Ovary (tissue), 9 donors: ENCODE measurements around the gene RYR2. TPM values are rescaled to one million over a fixed set of nuclear protein-coding genes. Genes with fewer than 3 reads are reported as not detected.

Experiments used
- DNase-seq, 5 donors: peaks; one replicate each; pipeline ENCODE4 v3.0.0-alpha.2; 2019 to 2020
- H3K27ac ChIP-seq, 2 donors: fragments of 200-600 bp; one replicate each; pipeline versions ENCODE4 v1.5.1 to v1.8.0; 2019 to 2022
- H3K27me3 ChIP-seq: fragments of 200-600 bp; one replicate; pipeline ENCODE4 v1.8.0; 2022
- H3K36me3 ChIP-seq: fragments of 200-600 bp; sonication (generic); one replicate; pipeline ENCODE4 v1.5.1; 2019
- H3K4me1 ChIP-seq: one replicate; pipeline ENCODE4 v1.8.1; 2013; ENCODE audit warnings: mild to moderate bottlenecking, moderate library complexity; ENCODE audit not compliant: insufficient read depth
- H3K4me3 ChIP-seq: fragments of 200-600 bp; sonication (generic); one replicate; pipeline ENCODE4 v1.5.1; 2017
- H3K9me3 ChIP-seq, 2 donors: fragments of 200-600 bp in 1 of 2; sonication (generic) in 1 of 2; one replicate each; pipeline versions ENCODE4 v1.5.1 to v1.8.1; 2013 to 2019; ENCODE audit warnings: mild to moderate bottlenecking in 1 of 2, moderate library complexity in 1 of 2
- CTCF ChIP-seq, 3 donors: fragments of 450-650 bp in 2 of 3; fragments of 200-600 bp in 1 of 3; IDR thresholded peaks; one replicate each; pipeline versions ENCODE4 v1.5.1 to v1.8.0; 2016 to 2022; ENCODE audit warnings: antibody characterized with exemption in 3 of 3, mild to moderate bottlenecking in 1 of 3
- EP300 ChIP-seq: sonication (generic); formaldehyde crosslinking; IDR thresholded peaks from one replicate; pipeline ENCODE4 v1.6.1; 2017; ENCODE audit warnings: antibody characterized with exemption
- POLR2A ChIP-seq: fragments of 450-650 bp; IDR thresholded peaks from one replicate; pipeline ENCODE4 v1.6.1; 2017; ENCODE audit warnings: antibody characterized with exemption, mild to moderate bottlenecking, moderate library complexity
- WGBS, 3 donors: extraction: QIAGEN DNeasy Blood & Tissue Kit in 1 of 3; methylation state at CpG; one replicate each; pipeline versions ENCODE4 v1.1.5 to v1.1.7; 2013 to 2017; 5-methylcytosine and 5-hydroxymethylcytosine counted together
- intact Hi-C, 4 donors: fragments of 100-400 bp; cut with DNase I; formaldehyde crosslinking; loops; one replicate each; pipeline versions ENCODE4 v1.11.0 to v1.15.1; 2022 to 2023
- polyA plus RNA-seq, 2 donors: library from polyadenylated mRNA; stranded (reverse); fragments of 200-250 nt in 1 of 2; fragments of 350-450 nt in 1 of 2; fragmentation: Illumina TruSeq in 1 of 2; extraction: RNeasy Lipid Tissue Mini Kit (QIAGEN cat#74804) in 1 of 2; gene quantifications; one replicate each; pipeline ENCODE4 v1.2.3, GENCODE V29; 2013 to 2014
- total RNA-seq, 7 donors: library from RNA; depleted of rRNA in 2 of 7; stranded (reverse); fragments of >200 nt in 2 of 7; fragmentation: NEBNext Ultra II Directional in 3 of 7; extraction: Animal tissue kit (Norgen Biotek cat#: 25700) in 3 of 7; gene quantifications; one replicate each; pipeline versions ENCODE4 v1.1.0 to v1.2.4, GENCODE V29; 2016 to 2023
- donor health status: DM: no; HTN: no; CAD: no; lungs with moderate emphysema.
- donor health status: DM: no; HTN: no; CAD: no.
- donor health status: Bipolar disorder and iron deficiency.
- donor health status: DM: yes; HTN: yes; CAD: no.
- donor health status: DM: no; HTN: no; CAD: no.
- donor health status: DM: yes; HTN: yes; CAD: no.

RYR2 gene
- total and polyA plus RNA-seq, 9 donors: 3.0 to 13.8 (median 5.4) TPM

GRCh38 chr1:237470712-237471338, 428.8 kb downstream of the RYR2 start:
- Histone ChIP-seq H3K27me3 (no peaks in the 10 kb centered on the region), H3K36me3 (no peaks in the 10 kb centered on the region), H3K4me3 (no peak overlapping the region), H3K27ac (no peak overlapping the region), H3K9me3 (no peaks in the 10 kb centered on the region), H3K4me1 (no peaks in the 10 kb centered on the region)
- intact Hi-C loops: no loop called here
- WGBS, 3 donors: 77 to 82% (median 82%) methylated on average over 7 of the region's 7 CpGs
- TF ChIP-seq POLR2A (no peak), EP300 (no peak), CTCF (IDR thresholded peaks at IDR 0.05) (no peak)
- DNase-seq: no peak

- Histone ChIP-seq H3K36me3 (no peaks in the 10 kb centered on the region), H3K9me3 (no peaks in the 10 kb centered on the region), H3K27me3 (no peaks in the 10 kb centered on the region), H3K27ac (no peak overlapping the region), H3K4me1 (no peaks in the 10 kb centered on the region), H3K4me3 (no peak overlapping the region)
- 33 to 52% (median 34%) methylated on average over 1 of the region's 1 CpG for WGBS, 3 donors
- intact Hi-C loops: no loop called here
- DNase-seq: no peak
- TF ChIP-seq EP300 (no peak), POLR2A (no peak), CTCF (IDR thresholded peaks at IDR 0.05) (no peak)
Observed at GRCh38 chr1:237471377-237471776, 429.4 kb downstream of the RYR2 start.

- H3K36me3 ChIP-seq: no peaks in the 10 kb centered on the region
- H3K27me3 ChIP-seq: no peaks in the 10 kb centered on the region
- H3K4me1 ChIP-seq: no peaks in the 10 kb centered on the region
- WGBS, 3 donors: 28 to 34% (median 29%) methylated on average over 2 of the region's 2 CpGs
- H3K9me3 ChIP-seq: no peaks in the 10 kb centered on the region
- intact Hi-C loops: no loop called here
- TF ChIP-seq CTCF (IDR thresholded peaks at IDR 0.05) (no peak), POLR2A (no peak), EP300 (no peak)
- H3K27ac ChIP-seq: no peak overlapping the region
- no peak for DNase-seq
- no peak overlapping the region for H3K4me3 ChIP-seq
Observed at GRCh38 chr1:237471956-237472355, 430.0 kb downstream of the RYR2 start.

- Histone ChIP-seq H3K4me1 (no peaks in the 10 kb centered on the region), H3K4me3 (no peak overlapping the region), H3K27ac (no peak overlapping the region), H3K36me3 (no peaks in the 10 kb centered on the region), H3K27me3 (no peaks in the 10 kb centered on the region), H3K9me3 (no peaks in the 10 kb centered on the region)
- TF ChIP-seq CTCF (IDR thresholded peaks at IDR 0.05) (no peak), POLR2A (no peak), EP300 (no peak)
- intact Hi-C loops: no loop called here
- no peak for DNase-seq
- 90 to 95% (median 92%) methylated on average over 5 of the region's 5 CpGs for WGBS, 3 donors
Observed at GRCh38 chr1:237473854-237474253, 431.9 kb downstream of the RYR2 start.
